Measurements from ENCODE around the gene HAT1.

- no peak for TF ChIP-seq CTCF (IDR thresholded peaks at IDR 0.05; ENCODE audit: low read depth, low read length)
- TF ChIP-seq POLR2A (IDR thresholded peaks at IDR 0.05; ENCODE audit: extremely low read depth, insufficient read length), result no peak
- TF ChIP-seq MYC (IDR thresholded peaks at IDR 0.05; ENCODE audit: low read depth, low read length), result no peak
Observed at GRCh38 chr2:171996021-171996420, 73.8 kb downstream of the HAT1 start.
